Non-pigmented ciliary epithelial cell (primary cell): ENCODE data around the gene EXOSC7.
"Not testable (repeated sequence)": the region's sequence is repeated elsewhere in the genome, so short reads cannot be mapped to it uniquely, and the experiment has no call there.

Source experiments
- DNase-seq: peaks from one replicate; pipeline ENCODE4 v3.0.0-alpha.2; 2010; ENCODE audit warnings: low read depth

Gene EXOSC7

DNA sequence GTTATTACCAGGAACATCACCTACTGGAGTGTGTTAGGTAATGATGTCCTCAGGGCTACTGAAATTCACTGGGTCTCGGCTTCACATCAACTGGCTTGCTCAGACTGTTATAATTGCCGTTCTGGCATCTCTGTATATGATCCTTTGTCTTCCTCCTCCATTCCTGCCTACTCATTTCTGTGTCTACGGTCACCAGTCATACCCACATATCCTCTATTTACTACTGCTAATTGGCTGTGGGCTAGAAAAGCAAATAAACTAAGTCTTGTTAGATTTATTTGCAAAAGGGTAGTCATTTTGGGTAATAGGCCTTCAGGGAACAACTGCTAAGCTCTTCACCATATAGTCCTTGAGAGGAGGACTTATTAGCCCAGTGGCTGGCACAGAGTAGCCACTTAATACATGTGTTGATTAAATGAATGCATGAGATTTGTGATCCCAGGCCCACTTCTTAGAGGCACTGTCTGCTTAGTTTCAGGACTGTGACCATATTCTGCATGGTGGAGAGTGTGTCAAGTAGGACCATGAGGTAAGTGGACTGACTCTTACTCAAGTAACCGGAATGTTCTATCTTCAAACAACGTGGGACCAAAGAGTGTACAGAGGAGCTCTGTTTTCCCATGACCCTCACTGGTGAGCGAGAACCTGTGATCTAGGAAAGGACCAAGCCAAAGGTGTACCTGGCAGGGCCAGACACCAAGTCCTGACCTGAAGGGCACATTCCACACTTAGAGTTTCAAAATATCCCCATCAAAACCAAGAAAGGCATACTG lies 13.2 kb upstream of the EXOSC7 start:
- DNase-seq: no peak

DNA sequence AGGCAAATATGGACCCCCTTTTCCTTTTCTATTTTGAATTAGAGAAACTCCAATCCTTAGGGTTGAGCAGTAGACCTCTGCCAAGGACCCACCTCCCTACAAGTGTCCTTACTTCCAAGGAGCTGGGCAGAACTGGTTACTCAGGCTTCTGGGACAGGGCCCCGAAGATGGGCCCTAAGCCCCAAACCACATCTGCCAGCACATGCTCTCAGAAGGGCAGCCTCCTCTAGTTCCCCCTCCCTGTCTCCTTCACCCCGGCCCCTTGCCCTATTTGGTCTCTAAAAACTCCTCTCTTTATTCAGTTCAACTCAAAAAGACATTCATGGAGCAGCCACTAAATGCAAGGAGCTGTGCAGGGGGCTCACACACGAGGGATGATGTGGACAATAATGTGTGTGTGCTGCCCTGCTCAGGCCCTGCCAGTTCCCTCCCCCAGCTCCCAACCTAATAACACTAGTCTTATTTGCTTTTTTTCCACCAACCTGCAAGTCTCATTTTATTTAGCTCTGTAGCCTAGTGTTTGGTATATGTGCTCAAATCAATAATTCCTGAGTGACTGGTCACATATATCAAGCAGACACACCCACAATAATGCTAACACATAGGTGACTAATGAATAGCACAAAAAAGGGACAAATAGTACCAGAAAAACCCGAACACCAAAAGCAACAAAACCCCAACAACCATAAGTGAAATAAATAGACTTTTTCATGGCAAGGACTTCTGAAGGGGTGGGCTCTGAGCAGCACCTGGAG lies 12.3 kb upstream of the EXOSC7 start:
- DNase-seq: no peak

DNA sequence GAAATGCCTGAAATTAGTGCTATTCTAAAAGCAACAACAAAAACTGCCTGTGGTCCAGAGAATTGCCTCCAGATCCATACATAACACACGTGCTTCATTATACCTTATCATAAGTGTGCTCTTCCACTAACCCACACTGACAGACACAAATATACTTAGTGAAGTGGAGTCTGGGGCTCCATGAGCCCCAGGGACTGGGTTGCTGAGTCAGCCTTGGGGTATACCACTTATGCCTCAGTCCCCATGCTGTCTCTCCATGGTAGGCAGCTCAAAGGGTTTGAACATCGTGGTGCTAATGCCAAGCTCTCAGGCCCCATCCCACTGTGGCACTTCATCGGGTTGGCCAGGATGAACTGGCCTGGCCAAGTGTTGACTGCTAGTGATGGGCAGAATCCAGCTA lies 10.9 kb upstream of the EXOSC7 start:
- DNase-seq: no peak

DNA sequence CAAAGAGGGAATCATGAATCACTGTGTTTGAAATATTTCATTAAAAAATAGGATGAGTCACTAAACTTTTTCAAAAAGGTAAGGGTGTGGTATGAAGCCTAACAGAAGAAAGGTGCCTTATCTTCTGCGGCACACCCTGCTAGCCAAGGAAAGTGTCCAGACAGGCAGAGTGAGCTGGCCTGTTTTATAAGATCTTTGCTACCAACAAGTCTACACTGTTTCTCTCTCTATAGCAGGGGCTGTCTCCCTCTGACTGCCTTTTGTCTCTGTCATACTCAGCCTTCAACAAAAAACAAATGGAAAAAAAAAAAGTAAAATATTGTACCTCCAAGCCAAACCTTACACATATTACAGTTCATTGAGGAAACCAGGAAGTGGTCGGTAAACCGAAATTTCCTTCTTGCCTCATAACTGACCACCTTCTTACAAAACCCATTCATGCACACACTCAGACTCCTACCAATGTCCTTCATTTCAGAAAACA lies 9.2 kb upstream of the EXOSC7 start:
- no peak for DNase-seq

DNA sequence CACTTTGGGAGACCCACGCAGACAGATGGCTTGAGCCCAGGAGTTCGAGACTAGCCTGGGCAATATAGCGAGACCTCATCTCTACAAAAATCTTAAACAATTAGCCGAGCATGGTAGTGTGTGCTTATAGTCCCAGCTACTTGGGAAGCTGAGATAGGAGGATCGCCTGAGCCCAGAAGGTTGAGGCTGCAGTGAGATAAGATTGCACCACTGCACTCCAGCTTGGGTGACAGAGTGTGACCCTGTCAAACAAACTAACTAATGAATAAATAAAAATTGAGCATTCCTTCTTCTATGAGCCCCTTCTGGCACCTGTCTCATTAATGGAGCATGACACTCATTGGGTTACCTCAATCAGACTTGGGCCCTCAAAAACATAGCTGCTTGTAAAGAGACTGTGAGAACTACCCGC lies 7.6 kb upstream of the EXOSC7 start:
- no peak for DNase-seq

DNA sequence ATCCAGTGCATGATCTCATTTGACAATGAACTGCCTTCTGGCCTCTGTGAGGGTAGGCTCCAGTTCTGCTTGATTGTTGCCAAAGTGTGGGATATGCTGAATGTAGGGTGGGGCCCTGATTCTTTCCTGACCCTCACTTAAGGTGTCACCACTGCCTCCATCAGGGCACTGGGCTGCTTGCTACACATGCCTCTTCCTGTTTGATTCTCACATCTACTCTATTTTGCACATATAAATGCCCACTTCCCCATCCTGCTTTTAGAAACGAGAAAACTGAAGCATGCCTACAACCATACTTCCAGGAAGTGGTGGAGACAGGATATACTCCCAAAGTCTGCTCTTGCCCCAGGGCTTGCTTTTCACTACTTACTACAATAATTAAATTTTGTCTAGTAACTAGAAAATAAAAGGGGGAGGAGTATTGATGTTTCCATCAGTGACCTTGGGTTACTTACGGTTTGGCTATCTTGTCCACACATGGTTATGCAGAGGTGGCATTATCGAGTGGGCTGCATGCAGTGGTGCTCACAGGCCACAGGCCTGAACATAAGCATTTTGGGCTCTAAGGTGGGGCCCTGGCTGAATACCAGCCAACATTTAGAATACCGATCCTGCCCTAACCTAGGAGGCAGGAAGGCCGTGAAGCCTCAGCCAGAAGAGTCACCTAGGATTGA lies 6.8 kb upstream of the EXOSC7 start:
- DNase-seq: no peak

DNA sequence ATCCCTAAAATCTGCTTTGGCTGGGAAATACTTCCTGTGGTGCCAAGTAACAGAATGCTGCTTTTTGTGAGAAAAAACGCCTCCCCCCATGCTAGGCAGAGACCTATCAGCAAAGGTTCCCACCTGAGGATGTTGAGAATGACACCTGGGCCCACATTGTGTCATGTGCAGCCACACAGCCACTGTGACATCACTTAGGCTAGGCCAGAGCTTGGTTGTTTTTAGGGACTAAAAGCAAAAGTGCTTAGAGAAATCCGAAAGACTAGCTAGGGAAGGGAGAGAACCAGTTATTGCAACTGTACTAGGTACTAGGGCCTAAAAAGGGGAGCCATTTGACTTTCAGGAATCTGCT lies 6.2 kb upstream of the EXOSC7 start:
- DNase-seq: no peak

DNA sequence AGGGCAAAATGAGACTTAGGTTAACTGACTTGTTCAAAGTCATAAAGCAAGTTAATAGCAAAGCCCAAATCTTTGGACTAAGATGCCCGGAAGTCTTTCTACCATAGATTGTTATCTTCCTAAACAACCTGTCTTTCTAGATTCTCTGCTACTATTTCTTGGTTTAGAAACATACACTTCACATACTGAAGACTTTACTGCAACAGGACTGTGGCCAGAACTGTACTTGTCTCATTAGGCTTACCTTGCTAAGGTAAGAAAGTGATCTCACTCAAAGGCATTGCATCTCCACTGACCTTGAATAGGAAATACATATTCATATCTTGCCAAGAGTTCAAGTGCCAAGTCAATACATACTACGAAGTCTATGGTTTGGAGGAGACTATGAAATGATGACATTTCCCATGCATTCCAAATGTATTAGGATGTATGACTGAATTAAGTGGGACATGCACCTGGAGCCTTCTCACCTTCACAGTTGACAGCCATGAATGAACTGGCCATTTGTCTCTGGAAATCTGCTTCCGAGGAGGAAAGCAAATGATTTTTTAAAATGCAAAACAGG lies 5.0 kb upstream of the EXOSC7 start:
- DNase-seq: no peak

DNA sequence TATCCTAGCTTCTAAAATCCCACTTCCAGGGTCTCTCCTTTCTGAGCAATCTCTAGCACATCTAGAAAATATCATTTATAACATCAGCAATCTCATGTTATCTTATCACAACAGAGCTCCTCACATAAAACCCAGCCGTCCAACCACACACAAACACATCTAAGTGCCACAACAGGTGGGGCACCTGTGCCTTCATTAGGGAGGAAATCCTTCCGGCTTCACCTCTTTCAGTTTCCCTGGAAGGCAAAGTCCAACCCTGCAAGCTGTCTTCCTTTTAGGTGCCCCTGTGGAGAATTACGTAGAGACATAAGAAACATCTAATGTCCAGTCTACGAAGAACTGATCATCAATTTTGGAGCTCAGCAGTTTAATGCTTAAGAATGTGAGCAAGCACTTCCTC lies 1.6 kb upstream of the EXOSC7 start:
- DNase-seq: no peak

DNA sequence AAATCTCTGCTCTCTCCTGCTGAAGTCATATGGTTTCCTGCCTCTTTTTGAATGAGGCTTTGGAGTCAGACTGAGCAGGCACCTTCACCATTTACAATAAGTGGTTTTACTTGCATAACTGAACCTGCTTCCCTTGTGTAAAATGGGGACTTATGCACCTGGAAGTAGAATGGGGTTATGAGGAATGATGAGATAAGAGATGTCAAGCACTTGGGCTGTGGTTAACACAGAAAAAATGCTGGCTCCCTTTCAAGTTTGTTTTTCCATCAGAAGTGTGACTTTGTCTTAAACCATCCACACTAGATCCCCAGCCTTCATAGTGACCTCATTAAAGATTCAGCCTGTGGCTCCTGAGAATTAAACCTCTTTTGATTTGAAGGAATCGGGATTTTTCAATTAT lies 5.2 kb downstream of the EXOSC7 start:
- no peak for DNase-seq

DNA sequence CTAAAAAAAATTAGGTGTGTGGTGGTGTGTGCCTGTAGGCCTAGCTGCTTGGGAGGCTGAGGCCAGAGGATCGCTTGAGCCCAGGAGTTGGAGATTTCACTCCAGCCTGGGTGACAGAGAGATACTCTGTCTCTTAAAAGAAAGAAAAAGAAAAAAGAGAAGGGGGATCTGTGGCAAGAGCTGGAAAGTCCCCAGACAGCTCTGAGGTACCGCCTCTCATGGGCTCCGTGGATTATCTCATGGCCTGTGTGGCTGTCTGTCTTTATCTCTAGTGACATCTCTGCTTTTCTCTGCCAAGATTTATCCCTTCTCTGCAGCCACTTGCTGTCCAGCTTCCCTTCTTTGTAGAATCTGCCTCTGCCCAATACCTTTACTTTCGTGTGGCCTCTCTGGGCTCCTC lies 5.7 kb downstream of the EXOSC7 start:
- no peak for DNase-seq

DNA sequence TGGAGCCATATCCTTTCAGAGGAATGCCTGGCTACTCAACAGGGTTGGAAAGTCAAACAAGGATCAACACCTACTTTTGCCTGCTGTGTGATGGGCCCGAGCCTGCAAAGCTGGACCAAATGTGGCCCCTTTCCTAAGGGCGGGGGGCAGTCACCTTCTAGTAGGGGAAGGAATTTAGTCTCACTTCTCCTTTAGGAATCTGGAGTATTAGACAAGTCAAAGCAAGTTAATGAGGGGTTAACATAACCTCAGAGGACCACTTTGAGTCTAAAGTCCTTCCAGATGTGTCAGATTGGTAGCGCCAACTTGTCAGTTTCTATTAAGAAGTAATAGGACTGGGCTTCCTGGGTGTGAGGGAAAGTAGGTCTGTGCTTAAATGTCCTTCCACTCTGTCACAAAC lies 6.8 kb downstream of the EXOSC7 start:
- DNase-seq: no peak

DNA sequence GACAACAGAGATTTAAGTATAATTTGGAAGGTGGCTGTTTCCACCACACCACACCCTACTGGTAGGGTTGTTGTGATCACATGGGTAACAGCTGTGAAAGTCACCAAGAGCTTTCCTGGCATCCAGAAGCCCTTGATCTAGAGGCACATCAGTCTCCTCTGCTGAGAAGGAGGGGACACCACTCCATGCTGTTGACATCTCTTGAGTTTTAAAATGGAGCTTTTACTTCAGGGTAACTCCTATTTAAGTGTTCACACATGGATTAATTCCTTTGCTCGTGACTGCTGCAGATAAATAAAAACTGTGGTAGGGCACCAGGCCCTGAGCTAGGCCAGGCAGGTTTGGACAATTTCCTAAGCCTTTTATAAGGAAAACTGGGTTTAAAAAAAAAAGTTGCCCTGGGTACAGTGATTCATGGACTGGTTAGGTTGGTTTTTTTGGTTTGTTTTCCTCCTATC lies 7.5 kb downstream of the EXOSC7 start:
- no peak for DNase-seq

DNA sequence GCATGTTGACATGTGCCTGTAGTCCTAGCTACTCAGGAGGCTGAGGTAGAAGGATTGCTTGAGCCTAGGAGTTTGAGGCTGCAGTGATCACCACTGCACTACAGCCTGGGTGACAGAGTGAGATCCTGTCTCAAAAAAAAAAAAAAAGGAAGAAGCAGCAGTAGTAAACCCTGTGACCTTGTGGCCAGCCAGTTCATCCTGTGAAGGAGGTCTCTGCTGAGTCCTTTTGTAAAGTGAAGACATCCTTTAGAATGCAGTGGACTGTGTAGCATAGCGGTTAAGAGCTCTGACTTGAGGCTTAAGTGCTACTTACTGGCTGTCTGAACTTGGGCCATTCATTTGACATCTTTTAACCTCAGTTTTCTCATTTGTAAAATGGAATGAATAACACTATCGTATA lies 8.3 kb downstream of the EXOSC7 start:
- DNase-seq: no peak

DNA sequence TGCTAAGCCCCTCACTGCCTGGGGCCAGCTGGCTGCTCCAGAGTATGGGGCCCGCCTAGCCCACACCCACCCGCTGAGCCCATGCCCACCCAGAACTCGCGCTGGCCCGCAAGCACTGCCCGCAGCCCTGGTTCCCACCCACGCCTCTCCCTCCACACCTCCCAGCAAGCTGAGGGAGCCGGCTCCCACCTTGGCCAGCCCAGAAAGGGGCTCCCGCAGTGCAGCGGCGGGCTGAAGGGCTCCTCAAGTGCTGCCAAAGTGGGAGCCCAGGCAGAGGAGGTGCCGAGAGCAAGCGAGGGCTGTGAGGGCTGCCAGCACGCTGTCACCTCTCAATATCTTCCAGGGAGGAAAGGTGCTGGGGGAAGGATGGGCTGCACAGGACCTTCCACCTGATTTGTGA lies 10.3 kb downstream of the EXOSC7 start:
- DNase-seq: not testable (repeated sequence)

DNA sequence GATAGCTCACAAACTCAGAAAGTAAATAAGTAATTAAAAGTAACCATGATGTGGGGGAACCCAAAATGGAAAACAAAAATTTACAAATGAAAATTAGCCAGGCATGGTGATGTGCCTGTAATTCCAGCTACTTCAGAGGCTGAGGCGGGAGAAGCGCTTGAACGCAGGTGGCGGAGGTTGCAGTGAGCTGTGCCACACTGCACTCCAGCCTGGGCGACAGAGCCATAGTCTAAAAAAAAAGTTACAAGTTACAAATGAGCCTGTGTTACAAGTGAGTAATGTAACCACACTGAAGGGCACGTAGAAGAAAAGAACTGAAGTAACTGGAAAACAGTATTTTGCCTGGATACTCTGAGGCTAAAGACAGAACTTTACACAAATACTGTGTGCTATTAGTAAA lies 11.3 kb downstream of the EXOSC7 start:
- DNase-seq: no peak

DNA sequence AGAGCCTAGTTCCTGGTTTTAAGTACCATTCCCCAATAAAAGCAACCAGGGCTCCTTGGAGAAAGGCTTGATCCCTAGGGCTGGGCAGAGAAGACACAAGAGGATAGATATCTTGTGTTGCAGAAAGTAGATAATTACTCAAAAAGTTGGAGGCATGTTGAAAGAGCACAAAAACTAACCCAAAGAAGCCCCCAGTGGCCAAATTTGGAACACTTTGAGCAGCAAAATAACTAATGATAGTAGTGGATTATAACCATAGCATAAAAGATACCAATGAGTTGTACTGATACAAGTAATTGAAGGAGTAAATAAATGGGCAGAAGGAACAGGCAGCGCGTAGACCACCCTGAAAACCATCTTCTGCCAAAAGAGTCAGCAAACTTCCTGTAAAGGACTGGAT lies 12.0 kb downstream of the EXOSC7 start:
- no peak for DNase-seq

DNA sequence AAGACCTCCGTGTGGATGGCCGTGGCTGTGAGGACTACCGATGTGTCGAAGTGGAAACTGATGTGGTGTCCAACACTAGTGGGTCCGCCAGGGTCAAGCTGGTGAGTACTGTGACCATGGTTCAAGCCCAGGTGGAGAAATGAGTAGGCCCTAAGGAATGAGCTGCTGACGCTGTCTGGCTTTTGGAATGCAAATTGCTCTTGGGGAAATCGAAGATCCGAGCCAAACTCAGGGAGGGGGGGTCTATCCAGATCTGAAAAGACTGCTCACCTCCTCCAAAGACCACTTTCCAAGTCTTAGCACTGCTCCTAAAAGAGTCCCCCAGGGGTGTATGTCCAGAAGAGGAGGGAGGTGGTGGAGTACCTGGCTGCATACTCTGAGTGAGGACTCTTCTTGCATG lies 13.1 kb downstream of the EXOSC7 start:
- DNase-seq: no peak

DNA sequence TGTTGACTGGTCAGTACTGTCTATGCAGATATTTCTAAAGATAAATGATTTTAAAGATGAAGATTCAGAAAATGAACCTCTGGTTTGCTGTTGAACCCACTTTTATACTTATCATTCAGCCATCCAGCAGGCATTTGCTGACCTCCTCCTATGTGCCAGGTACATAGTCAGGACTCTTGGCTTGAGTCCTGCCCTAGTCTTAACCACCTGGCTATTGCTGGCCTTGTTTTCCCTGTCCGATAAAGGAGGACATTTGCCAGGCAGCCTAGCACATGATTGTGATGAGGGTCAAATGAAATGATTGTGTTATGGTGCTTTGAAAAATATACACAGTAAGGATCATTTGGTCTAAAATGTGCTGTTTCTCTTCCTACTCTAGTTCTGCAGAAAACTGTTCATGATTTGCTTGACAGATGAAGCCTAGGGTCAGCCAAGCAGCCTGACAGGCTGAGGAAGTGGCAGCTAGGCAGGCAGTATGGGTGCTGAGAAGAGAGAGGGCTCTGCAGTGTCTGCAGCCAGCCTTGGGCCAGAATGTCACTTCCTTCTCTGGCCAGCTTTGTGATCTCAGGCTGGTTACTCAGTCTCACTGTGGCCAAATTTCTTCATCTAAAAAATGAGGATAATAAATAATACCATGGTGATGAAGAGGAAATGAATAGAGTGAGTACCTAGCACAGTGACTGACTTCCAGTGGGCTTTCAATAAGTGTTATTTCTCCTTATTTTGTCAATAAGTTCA lies 13.8 kb downstream of the EXOSC7 start:
- DNase-seq: no peak

DNA sequence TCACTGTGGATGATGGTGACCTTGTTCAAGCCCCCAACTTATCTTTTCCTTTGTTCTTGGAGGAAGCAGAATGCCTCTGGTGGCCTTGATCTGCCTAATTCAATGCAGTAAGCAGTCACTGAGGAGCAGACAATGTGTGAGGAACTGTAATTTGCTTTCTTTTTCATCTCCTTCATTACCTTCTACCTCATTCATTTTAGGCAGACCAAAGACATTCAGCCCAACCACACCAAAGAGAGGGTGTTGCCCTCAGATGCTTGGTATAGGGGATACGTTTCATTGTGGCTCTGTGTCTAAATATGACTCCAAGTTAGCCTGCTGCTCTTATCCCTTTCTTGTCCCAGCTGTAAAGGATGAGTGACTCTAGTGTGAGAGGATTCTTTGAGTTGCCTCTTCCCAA lies 15.3 kb downstream of the EXOSC7 start:
- no peak for DNase-seq

DNA sequence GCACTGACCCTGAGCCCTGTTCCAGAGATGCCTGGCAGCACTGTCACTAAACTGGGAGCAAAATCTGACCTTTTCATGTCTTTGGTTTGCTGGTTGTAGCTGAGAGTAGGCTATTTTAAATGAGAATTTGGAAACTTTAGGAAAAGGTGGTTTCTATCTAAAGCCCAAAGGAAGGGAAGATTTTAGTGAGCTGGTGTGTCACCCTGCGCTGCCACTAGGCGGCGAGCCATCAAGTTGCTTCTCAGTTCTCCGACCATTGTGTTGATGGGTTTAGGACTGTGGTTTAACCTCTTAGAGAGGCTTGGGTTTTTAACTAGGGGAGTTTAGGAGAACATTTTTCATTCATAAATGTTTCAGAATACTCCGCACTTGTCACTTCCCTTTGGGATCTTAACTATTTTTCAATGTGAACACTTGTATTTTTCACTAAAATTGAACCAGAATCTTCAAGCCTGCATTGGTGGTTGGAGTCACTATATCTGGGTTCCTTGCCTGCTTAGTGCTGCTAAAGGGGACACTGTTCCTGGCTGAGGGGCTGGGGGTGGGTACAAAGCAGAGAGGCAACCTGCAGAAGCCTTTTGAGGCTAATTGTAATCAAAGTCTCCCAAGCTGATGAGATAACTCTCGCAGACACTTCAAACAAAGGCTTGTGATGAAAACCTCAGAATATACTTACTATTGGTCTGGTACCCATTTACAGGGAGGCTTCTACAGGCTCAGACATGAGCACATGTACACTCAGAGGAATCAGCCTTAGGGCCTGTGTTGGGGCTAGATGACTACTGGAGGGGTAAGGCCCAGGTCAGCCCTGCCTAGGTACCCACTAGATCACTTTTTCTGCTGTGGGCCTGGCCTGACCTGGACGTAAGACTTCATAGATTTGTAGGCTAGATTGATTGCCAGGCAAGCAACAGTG lies 16.8 kb downstream of the EXOSC7 start:
- DNase-seq: no peak
